Loucy (cell line): ENCODE data around the gene SGPP2.
A peak's percentile ranks its signal among the peaks of the same experiment; 100 is the strongest.

ENCODE experiments used
- H2AFZ ChIP-seq: fragments of 200-600 bp; sonication (generic); 2 replicates; pipeline ENCODE4 v1.6.0; 2016; ENCODE audit warnings: antibody characterized with exemption, mild to moderate bottlenecking, low read length, moderate library complexity
- H3F3A ChIP-seq: fragments of 200-600 bp; 2 replicates; pipeline ENCODE4 v1.6.0; 2016; ENCODE audit warnings: antibody characterized with exemption, low read depth, mild to moderate bottlenecking
- H3K27me3 ChIP-seq: fragments of 200-600 bp; sonication (generic); 2 replicates; pipeline ENCODE4 v1.6.1; 2014; ENCODE audit warnings: low read length, mild to moderate bottlenecking; ENCODE audit not compliant: insufficient read depth, poor library complexity, severe bottlenecking
- H3K36me3 ChIP-seq: fragments of 200-600 bp; sonication (generic); 2 replicates; pipeline ENCODE4 v1.6.1; 2016; ENCODE audit warnings: low read length; ENCODE audit not compliant: insufficient read depth
- H3K4me1 ChIP-seq: fragments of 200-600 bp; sonication (generic); 2 replicates; pipeline ENCODE4 v1.5.1; 2014; ENCODE audit warnings: low read length, mild to moderate bottlenecking; ENCODE audit not compliant: insufficient read depth, poor library complexity, severe bottlenecking
- H3K4me2 ChIP-seq: fragments of 200-600 bp; sonication (generic); 2 replicates; pipeline ENCODE4 v1.6.0; 2014; ENCODE audit warnings: antibody characterized with exemption, low read length, low read depth, mild to moderate bottlenecking; ENCODE audit not compliant: poor library complexity, severe bottlenecking
- H3K4me3 ChIP-seq: fragments of 200-600 bp; sonication (generic); 2 replicates; pipeline ENCODE4 v1.5.1; 2014; ENCODE audit warnings: low read length, mild to moderate bottlenecking, mixed read lengths; ENCODE audit not compliant: poor library complexity, severe bottlenecking
- H3K79me2 ChIP-seq: fragments of 200-600 bp; sonication (generic); 2 replicates; pipeline ENCODE4 v1.6.1; 2014; ENCODE audit warnings: low read length; ENCODE audit not compliant: insufficient read depth
- H3K9ac ChIP-seq: fragments of 200-600 bp; sonication (generic); 2 replicates; pipeline ENCODE4 v1.6.0; 2014; ENCODE audit warnings: mild to moderate bottlenecking, low read depth, low read length, moderate library complexity; ENCODE audit not compliant: poor library complexity, severe bottlenecking
- H3K9me2 ChIP-seq: fragments of 200-600 bp; sonication (generic); replicated peaks from 2 replicates; pipeline ENCODE4 v1.6.1; 2016; ENCODE audit warnings: low read depth, low read length, mixed read lengths
- H3K9me3 ChIP-seq: fragments of 200-600 bp; sonication (generic); 2 replicates; pipeline ENCODE4 v1.6.1; 2014; ENCODE audit warnings: mild to moderate bottlenecking, antibody characterized with exemption, low read length, low read depth; ENCODE audit not compliant: insufficient read depth
- H4K20me1 ChIP-seq: fragments of 200-600 bp; sonication (generic); 2 replicates; pipeline ENCODE4 v1.6.0; 2014; ENCODE audit warnings: antibody characterized with exemption, low read length, mild to moderate bottlenecking; ENCODE audit not compliant: insufficient read depth, poor library complexity, severe bottlenecking
- EZH2phosphoT487 ChIP-seq: fragments of 200-600 bp; IDR thresholded peaks from 2 replicates; pipeline ENCODE4 v1.6.1; 2018; ENCODE audit warnings: antibody characterized with exemption, mild to moderate bottlenecking, moderate library complexity, borderline replicate concordance
- TF ChIP-seq, protein P1 (sequence below): fragments of 200-600 bp; sonication (generic); conservative IDR thresholded peaks from 2 replicates; pipeline ENCODE4 v1.5.1; 2014; ENCODE audit warnings: mild to moderate bottlenecking, antibody characterized with exemption, low read length

Gene SGPP2

DNA sequence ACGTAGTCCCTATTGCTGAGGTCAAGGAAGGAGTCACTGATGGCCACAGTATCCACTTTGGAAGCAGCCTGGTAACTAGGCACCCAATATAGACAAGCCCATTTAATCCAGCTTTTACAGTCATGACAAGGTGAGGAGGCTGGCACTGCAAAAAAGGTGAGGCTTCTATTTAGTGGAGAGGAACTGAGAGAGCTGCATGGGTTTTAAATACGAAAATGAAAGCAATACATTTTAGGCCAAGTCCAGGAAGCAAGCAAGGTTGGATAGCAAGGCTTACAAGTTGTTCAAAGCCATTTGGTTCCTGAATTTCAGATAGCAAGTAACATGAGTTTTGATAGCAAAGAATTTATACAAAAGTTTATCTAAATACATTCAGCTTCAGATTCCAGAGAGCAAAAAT lies 80.4 kb downstream of the SGPP2 start:
- H3K9ac ChIP-seq = no peak overlapping the region
- H3K4me2 ChIP-seq = no peak overlapping the region
- TF ChIP-seq, protein P1, sequence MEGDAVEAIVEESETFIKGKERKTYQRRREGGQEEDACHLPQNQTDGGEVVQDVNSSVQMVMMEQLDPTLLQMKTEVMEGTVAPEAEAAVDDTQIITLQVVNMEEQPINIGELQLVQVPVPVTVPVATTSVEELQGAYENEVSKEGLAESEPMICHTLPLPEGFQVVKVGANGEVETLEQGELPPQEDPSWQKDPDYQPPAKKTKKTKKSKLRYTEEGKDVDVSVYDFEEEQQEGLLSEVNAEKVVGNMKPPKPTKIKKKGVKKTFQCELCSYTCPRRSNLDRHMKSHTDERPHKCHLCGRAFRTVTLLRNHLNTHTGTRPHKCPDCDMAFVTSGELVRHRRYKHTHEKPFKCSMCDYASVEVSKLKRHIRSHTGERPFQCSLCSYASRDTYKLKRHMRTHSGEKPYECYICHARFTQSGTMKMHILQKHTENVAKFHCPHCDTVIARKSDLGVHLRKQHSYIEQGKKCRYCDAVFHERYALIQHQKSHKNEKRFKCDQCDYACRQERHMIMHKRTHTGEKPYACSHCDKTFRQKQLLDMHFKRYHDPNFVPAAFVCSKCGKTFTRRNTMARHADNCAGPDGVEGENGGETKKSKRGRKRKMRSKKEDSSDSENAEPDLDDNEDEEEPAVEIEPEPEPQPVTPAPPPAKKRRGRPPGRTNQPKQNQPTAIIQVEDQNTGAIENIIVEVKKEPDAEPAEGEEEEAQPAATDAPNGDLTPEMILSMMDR = no peak
- TF ChIP-seq EZH2phosphoT487 = no peak
- H3K36me3 ChIP-seq = no peaks in the 10 kb centered on the region
- H3K9me3 ChIP-seq = no peaks in the 10 kb centered on the region
- H3K9me2 ChIP-seq = no peaks in the 10 kb centered on the region
- no peaks in the 10 kb centered on the region for H3K4me1 ChIP-seq
- H3K79me2 ChIP-seq = no peaks in the 10 kb centered on the region
- no peaks in the 10 kb centered on the region for H3K27me3 ChIP-seq
- no peaks in the 10 kb centered on the region for H3F3A ChIP-seq
- H4K20me1 ChIP-seq = no peaks in the 10 kb centered on the region
- 0 out of 2 replicates have a peak overlapping the region, but pooled peaks have one; percentile 40 for H2AFZ ChIP-seq
- no peak overlapping the region for H3K4me3 ChIP-seq

GRCh38 chr2:222506230-222506935 lies 82.0 kb downstream of the SGPP2 start:
- no peaks in the 10 kb centered on the region for H3K9me3 ChIP-seq
- H3K9me2 ChIP-seq = no peaks in the 10 kb centered on the region
- no peaks in the 10 kb centered on the region for H4K20me1 ChIP-seq
- H3K27me3 ChIP-seq = no peaks in the 10 kb centered on the region
- no peaks in the 10 kb centered on the region for H3F3A ChIP-seq
- H3K36me3 ChIP-seq = no peaks in the 10 kb centered on the region
- H2AFZ ChIP-seq = no peak overlapping the region
- H3K9ac ChIP-seq = no peak overlapping the region
- H3K4me3 ChIP-seq = no peak overlapping the region
- H3K4me1 ChIP-seq = no peaks in the 10 kb centered on the region
- H3K79me2 ChIP-seq = no peaks in the 10 kb centered on the region
- H3K4me2 ChIP-seq = no peak overlapping the region
- no peak for TF ChIP-seq EZH2phosphoT487

DNA sequence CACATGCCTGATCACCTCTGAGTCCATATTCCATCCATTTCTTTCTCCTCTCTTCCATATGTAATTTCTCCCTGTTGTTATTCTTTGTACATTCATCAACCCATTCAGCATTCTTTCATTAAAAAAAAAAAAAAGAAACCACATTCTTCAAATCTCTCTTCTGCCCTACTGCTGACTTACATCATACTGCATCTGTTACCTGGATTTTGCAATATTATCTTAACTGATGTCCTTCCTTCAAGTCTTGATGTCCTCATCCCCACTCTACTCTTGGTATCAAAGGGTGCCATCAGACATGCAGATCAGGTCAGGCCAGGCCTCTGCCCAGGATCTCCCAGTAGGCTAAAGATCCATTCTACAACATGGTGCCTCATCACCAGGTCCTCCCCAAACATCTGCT lies 90.6 kb downstream of the SGPP2 start:
- no peaks in the 10 kb centered on the region for H3K4me1 ChIP-seq

More for the DNA sequence above, 90.6 kb downstream of the SGPP2 start:
- TF ChIP-seq EZH2phosphoT487 = no peak
- TF ChIP-seq, protein P1 = no peak
- H3K9me2 ChIP-seq = no peaks in the 10 kb centered on the region
- no peak overlapping the region for H2AFZ ChIP-seq
- no peak overlapping the region for H3K9ac ChIP-seq
- no peaks in the 10 kb centered on the region for H3K27me3 ChIP-seq
- H3K9me3 ChIP-seq = no peaks in the 10 kb centered on the region
- H3K4me2 ChIP-seq = no peak overlapping the region
- H3F3A ChIP-seq = no peaks in the 10 kb centered on the region
- H3K36me3 ChIP-seq = no peaks in the 10 kb centered on the region
- H4K20me1 ChIP-seq = no peaks in the 10 kb centered on the region
- H3K4me3 ChIP-seq = no peak overlapping the region
- no peaks in the 10 kb centered on the region for H3K79me2 ChIP-seq
